Heart left ventricle (tissue), 13 donors: ENCODE measurements around the gene EXOC2.

Experiments
- POLR2A ChIP-seq, 2 donors: fragments of 450-650 bp; IDR thresholded peaks; one replicate each; pipeline ENCODE4 v1.6.1; 2017; ENCODE audit warnings: antibody characterized with exemption in 2 of 2, mild to moderate bottlenecking in 2 of 2, moderate library complexity in 2 of 2
- TF ChIP-seq, protein P1 (sequence below), 12 donors: fragments of 200-600 bp; sonication (generic) in 4 of 12; IDR thresholded peaks; one replicate each; pipeline versions ENCODE4 v1.5.0 to v1.8.0; 2018 to 2022; ENCODE audit warnings: antibody characterized with exemption in 12 of 12, mild to moderate bottlenecking in 5 of 12
- donor health status: ischemic (EF 13 %, LVEDD 7.1; RV severe dilation, severe dysfunction).
- donor health status: DM: no; HTN: yes; CAD: no.
- donor health status: DM: no; HTN: no; CAD: no.
- donor health status: ischemic (EF 25% LVEDD 6.9; RV normal size, moderate dysfunction).
- donor health status: ischemic (EF 25% LVEDD 5.7; RV mildly dilated, moderate dysfunction).
- donor health status: ischemic (EF 35%, LVEDD 5.7; RV mildly dilated, moderate dysfunction).
- donor health status: nonischemic (EF 11% LVEDD 7.7; RV severe dilation, severe dysfunction).
- donor health status: DM: yes; HTN: yes; CAD: no.
- donor health status: PGD.
- donor health status: ischemic (EF 29% LVEDD 5.4; RV normal size, mild dysfunction).
- donor health status: nonischemic (EF 23%, LVEDD 6.1; RV moderate dilation, normal function).

DNA sequence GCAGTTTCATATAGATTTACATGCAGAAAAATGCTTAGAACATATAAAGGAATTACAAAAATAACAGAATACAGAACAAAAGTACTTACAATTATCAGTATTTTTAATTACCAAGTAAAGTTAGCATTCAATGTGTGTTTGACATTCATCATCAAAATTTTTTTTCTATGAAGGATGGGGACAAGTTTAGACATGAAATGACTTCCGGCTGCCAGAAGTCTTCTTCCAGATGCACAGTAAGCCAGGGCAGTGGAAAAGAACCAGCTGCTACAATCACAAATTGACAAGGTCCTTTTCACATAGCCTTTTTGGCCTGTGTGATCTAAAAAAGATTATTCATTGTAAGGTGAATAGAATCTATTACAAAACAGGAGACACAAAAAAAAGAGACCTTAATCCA, 109.8 kb downstream of the EXOC2 start:
- TF ChIP-seq, protein P1, sequence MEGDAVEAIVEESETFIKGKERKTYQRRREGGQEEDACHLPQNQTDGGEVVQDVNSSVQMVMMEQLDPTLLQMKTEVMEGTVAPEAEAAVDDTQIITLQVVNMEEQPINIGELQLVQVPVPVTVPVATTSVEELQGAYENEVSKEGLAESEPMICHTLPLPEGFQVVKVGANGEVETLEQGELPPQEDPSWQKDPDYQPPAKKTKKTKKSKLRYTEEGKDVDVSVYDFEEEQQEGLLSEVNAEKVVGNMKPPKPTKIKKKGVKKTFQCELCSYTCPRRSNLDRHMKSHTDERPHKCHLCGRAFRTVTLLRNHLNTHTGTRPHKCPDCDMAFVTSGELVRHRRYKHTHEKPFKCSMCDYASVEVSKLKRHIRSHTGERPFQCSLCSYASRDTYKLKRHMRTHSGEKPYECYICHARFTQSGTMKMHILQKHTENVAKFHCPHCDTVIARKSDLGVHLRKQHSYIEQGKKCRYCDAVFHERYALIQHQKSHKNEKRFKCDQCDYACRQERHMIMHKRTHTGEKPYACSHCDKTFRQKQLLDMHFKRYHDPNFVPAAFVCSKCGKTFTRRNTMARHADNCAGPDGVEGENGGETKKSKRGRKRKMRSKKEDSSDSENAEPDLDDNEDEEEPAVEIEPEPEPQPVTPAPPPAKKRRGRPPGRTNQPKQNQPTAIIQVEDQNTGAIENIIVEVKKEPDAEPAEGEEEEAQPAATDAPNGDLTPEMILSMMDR (IDR thresholded peaks at IDR 0.05): no peak
- TF ChIP-seq POLR2A (IDR thresholded peaks at IDR 0.05): no peak
